MM.1S (cell line): Measurements from ENCODE around the gene ACVR2B.

Experiments
- EZH2 ChIP-seq: fragments of 300-600 bp; sonication (generic); optimal IDR thresholded peaks from 2 replicates; pipeline ENCODE3; 2017; ENCODE audit warnings: low read depth, mild to moderate bottlenecking, antibody characterized with exemption, low read length, mixed read lengths
- EZH2phosphoT487 ChIP-seq: fragments of 300-600 bp; sonication (generic); IDR thresholded peaks from 2 replicates; pipeline ENCODE4 v1.6.1; 2018; ENCODE audit warnings: antibody characterized with exemption, low read length
- TF ChIP-seq, protein P1 (sequence below): fragments of 300-600 bp; sonication (generic); IDR thresholded peaks from 2 replicates; pipeline ENCODE4 v1.5.1; 2016; ENCODE audit warnings: antibody characterized with exemption, low read length, mixed read lengths

- TF ChIP-seq EZH2 (no peak), EZH2phosphoT487 (no peak)
- TF ChIP-seq, protein P1, sequence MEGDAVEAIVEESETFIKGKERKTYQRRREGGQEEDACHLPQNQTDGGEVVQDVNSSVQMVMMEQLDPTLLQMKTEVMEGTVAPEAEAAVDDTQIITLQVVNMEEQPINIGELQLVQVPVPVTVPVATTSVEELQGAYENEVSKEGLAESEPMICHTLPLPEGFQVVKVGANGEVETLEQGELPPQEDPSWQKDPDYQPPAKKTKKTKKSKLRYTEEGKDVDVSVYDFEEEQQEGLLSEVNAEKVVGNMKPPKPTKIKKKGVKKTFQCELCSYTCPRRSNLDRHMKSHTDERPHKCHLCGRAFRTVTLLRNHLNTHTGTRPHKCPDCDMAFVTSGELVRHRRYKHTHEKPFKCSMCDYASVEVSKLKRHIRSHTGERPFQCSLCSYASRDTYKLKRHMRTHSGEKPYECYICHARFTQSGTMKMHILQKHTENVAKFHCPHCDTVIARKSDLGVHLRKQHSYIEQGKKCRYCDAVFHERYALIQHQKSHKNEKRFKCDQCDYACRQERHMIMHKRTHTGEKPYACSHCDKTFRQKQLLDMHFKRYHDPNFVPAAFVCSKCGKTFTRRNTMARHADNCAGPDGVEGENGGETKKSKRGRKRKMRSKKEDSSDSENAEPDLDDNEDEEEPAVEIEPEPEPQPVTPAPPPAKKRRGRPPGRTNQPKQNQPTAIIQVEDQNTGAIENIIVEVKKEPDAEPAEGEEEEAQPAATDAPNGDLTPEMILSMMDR = no peak
These were observed 53.4 kb downstream of the ACVR2B start for GRCh38 chr3:38507120-38507519.
